GM12801 (cell line): ENCODE data around the gene C2CD2.

Experiments
- CTCF ChIP-seq: IDR thresholded peaks from one replicate; pipeline ENCODE4 v1.5.1; 2011; ENCODE audit warnings: control low read depth; ENCODE audit not compliant: insufficient read length; ENCODE audit errors: extremely low read depth

C2CD2 gene

GRCh38 chr21:41954654-41955499, 1.1 kb upstream of the C2CD2 start:
- TF ChIP-seq CTCF = no peak

DNA sequence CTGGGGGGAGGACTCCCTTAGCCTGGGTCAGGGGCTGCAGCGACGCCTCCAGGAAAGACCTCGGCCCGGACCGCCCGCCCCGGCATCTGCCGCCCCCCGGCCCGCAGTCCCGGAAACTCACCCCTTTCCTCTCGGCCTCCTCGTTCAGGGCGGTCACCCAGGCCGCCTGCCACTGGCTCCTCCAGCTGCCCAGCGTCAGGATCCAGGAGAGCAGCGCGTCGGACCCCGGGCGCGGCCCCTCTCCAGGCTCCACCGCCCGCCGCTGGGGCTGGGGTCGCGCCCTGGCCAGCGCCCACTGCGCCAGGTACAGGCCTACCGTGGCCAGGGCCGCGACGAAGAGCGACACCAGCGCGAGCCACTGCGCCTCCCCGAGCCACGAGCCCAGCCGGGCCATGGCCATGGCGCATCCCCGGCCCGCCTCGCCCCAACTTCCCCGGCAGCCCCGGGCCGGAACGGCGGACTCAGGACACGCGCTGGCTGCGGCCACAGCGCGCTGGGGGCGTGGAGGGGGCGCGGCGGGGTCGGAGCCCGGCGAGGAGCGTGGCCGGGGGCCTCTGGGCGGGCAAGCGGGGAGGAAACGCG, 478 bp downstream of the C2CD2 start:
- TF ChIP-seq CTCF = no peak

DNA sequence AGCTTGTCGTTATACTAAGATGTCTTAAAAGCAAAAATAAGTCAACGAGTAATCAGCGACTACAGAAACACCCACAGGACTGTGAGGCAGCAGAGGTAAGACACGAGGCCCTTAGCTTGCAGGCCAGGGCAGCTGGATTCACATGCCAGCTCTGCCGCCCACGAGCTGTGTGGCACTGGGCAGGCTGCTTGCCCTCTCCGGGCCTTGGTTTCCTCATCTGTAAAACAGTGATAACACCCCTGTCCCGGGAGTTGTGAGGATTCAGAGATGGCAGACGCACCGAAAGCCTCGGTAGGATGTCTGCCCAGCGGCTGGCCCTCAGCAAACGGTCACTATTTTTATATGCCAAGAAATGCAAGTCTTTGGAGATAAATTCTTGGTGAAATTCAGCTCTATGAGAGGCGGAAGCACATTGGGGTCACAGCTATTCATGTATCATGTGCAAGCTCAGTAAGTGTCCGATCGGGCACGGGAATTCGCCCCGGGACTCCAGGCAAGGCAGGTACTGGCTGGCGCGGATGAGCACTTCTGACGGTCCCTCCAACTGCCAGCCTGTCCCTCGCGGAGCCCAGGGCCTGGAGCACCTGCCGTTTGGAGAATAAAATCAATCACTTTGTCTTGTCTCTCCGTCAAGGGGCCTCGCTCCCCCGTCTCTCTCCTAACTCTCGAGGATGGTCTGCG, 1.1 kb downstream of the C2CD2 start:
- no peak for TF ChIP-seq CTCF

DNA sequence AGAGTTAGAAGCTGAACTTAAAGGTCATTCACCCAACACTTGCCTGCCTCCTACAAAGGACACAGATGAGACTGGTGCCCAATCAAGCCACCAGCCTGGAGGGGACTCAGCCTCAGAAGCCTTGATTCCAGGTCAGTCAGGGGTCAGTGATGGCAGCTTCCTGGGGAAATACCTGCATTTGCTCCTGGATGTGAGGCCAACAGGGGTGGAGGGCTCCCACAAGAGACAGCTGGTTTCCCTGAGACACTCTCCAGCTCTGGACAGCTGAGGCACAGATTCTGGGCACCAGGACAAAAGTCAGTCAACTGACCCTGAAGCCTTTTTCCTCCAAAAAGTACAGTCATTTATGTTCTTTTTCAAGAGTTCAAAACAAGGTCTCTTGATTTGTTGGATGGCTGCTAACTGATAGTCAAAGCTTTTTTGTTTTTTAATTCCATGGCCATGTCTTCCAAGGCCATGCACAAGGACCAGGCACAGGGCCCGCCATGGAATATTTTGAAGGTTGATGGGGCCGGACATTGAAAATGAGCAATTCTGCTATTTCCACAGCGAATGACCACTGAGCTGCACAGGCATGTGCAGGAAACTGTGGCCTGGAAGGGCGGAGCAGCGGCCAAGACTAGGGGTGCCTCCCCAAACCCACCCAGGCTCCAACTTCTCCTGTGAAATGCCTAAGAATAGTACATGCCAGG, 1.8 kb downstream of the C2CD2 start:
- no peak for TF ChIP-seq CTCF

GRCh38 chr21:41950941-41951351, 2.9 kb downstream of the C2CD2 start:
- no peak for TF ChIP-seq CTCF

DNA sequence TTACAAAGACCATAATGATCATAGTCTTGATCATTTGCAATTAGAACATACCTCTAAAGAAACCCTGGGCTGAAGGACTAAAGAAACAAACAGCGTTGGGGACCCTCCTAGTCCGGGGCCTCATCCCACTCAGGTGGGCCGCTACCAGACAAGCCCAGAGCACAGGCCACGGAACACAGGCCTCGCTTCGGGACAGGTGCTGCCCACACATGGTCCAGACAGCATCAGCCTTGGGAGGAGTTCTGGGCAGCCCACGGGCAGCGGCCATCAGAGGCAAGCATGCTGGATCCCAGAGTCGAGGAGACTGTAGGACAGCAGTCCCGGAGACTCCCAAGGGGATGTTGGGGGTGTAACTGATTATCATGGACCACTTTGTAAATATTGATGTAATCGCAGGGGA, 4.9 kb downstream of the C2CD2 start:
- TF ChIP-seq CTCF = no peak
